ENCODE results near the gene P2RY8. TPM values are rescaled to one million over a fixed set of nuclear protein-coding genes. Genes with fewer than 3 reads are reported as not detected.
"Not testable (repeated sequence)": the region's sequence is repeated elsewhere in the genome, so short reads cannot be mapped to it uniquely, and the experiment has no call there.

The P2RY8 gene
- total RNA-seq, 1 donor from 2014 or later = 0.52 TPM

DNA sequence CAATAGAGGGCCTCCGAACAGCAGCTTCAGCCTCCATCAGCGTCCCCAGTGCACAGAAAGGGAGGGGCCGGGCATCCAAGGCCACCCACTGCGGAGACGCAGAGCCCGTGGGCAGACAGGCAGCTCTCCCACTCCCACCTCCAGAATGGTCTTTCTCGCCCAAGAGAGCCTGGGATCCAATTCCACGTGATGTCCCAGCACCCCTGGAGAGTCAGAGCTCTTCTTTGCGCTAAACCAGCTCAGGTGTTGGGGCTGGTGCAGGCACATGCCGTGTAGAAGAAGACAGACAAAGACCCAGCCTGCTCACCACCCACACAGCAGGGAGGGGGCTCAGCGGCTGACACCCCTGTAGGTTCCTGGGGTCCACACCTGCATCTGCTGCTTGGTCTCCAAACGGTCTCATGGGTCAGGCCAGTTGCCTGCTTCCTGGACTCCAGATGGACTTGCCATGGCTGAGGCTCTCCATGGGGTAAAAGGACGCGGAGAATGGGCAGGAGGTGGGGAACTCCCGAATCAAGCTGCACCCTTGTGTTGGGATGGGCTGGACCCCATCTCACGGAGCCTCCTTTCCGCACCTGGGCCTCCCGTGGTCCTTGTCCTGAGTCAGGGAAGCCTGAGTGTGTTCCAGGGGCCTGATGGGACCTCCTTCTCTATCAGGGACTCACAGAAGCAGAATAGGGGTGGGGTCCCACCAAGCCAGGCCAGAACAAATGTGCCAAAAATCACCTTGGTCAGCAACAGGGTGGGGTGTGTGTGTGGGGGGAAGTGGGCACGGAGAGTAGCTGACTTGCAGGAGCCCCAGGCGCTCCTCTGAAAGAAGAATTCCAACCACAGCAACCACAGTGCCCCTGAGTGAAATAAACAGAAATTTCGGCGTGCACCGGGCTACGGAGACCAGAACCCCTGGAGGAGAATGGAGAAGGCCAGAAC lies 72.7 kb downstream of the P2RY8 start:
- ATAC-seq = no peak

DNA sequence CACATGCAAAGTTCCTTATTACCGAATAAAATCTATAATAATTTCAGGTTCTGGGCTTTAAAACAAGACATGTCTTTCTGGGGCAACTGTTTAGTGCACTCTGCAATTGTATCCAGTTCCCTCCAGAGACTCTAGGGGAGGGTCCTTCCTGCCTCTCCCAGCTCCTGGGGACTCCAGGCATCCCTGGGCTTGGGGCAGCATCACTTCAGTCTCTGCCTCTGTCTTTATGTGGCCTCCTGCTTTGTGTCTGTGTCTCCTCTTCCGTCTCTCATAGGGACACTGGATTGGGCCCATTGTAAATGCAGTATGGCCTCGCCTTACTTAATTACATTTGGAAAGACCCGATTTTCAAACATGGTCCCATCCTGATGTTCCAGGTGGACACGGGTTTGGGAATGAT lies 73.4 kb downstream of the P2RY8 start:
- no peak for ATAC-seq

DNA sequence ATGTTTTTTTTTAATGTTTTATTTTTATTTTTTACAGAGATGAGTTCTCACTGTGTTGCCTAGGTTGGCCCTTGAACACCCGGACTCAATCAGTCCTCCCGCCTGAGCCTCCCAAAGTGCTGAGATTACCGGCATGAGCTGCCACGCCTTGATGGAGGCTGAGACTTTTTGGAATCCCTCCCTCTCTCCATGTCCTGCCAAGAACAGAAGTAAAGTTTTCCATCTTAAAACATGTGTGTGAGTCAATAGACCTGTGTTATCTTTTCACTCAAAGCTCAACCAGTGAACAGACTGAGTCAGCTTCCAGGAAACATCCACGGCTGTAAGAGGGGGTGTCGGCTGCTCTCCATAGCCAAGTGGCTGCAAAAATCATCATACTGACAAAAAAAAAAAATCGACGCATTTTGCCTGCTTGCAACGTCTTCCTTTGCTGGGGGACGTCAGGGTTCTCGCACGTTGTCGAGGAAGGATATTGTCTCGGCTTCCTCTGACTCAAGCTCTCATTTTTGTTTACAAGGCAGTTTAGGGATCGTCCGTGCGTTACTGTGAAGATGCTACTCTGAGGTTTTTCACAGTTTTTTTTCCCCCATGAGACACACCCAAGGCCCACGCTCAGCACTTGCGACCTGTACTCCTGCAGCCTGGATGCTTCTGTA lies 74.3 kb downstream of the P2RY8 start:
- peak; percentile 30 for ATAC-seq

DNA sequence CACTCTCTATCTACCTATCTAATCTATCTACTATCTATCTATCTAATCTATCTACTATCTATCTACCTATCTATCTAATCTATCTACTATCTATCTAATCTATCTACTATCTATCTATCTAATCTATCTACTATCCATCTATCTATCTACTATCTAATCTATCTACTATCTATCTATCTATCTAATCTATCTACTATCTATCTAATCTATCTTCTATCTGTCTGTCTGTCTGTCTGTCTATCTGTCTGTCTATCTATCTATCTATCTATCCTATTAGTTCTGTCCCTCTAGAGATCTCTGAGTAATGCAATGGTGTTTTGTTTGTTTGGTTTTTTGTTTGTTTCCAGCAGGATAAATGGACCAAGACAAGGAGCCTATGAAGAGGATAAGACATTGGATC lies 74.9 kb downstream of the P2RY8 start:
- no peak for ATAC-seq

DNA sequence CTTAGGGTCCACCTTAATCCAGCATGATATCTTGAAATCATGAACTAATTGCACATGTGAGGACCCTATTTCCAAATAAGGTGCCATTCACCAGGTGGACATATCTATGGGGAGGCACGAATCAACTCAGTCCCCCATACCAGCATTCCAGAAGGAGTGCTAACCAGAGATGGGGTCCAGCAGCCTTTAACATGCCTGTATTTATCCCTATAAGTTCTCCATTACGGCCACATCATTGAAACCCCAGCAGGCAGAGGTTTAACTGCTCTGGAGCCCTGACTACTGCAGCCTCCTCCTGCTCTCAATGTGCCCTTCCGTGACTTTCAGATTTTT lies 81.1 kb downstream of the P2RY8 start:
- no peak for ATAC-seq

DNA sequence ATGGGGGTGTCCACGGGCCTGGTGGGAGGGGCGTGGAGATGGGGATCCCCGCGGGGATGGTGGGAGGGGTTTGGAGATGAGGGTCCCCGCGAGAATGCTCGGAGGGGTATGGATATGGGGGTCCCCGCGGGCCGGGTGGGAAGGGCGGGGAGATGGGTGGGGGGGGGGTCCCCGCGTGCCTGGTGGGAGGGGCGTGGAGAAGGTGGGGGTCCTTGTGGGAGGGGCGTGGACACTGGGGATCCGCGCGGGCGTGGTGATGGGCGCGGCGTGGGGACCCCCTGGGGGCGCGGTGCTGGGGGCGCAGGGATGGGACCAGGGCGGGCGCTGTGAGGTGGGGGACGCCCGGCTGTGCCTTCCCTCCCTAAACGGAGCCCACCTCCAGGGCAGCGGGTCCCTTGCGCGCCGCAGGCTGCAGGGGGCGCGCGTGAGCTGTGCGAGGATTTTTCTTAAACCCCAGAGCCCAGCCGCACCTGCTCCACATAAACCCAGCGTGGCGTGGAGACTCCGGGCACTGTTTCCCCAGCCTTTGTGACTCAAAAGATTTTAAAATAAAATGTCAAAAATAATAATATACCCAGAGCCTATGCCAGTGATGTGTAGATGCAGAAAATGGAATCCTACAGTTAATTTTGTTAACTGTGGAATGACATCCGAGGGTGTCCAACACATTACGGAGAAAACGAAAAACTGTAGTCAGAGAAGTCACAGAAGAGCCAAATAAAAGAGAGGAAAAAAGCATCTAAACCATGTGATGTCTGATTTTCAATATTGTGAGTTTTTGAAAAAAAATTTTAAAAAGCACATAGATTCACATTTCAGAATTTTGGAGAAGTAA lies 82.8 kb downstream of the P2RY8 start:
- ATAC-seq = peak; percentile 33

DNA sequence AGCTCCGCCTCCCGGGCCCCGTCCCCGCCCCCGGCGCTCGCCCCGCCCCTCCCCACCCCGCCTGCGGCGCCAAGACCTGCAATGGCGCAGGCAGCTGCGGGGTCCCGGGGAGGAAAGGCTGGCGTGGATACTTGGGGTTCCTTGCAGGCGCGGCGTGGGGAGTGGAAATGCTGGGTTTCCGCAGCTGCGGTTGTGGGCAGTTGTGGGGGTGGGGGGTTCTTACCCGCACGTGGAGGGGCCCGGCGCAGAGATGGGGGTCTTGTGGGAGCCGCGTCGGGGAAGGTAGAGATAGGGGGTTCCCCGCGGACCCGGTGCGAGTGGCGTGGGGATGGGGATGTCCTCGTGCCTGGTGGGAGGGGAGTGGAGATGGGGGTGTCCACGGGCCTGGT lies 83.6 kb downstream of the P2RY8 start:
- peak; percentile 12 for ATAC-seq

DNA sequence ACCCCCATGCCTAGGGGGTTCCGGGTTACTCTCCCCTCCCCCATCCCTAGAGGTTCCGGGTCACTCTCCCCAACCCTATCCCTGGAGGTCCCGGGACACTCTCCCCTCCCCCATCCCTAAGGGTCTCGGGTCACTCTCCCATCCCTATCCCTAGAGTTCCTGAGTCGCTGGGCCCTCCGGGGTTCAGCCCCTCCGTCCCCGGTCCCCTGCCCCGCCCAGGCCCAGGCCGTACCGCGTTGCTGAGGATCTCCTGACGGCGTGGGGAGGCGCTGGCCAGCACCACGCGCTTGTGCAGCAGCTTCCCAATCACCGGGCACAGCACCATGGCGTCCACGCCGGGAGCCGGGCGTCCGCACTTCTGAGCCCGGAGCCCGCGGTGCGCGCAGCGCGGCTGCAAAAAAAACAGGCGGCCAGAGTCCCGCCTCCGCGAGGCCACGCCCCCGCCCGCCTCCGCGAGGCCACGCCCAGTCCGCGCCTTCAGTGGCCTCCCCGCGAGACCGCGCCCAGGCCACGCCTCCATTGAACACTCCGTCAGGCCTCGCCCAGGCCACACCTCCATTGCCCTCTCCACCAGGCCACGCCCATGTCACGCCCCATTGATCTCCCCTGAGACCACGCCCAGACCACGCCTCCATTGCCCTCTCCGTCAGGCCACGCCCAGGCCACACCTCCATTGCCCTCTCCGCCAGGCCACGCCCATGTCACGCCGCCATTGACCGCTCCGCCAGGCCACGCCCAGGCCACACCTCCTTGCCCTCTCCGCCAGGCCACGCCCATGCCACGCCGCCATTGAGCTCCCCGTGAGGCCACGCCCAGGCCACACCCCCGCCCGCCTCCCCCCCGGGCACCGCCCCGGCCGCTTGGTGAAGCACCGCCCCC lies 84.2 kb downstream of the P2RY8 start, which contains the start of gene ASMTL:
ASMTL (minus strand) TSS at position 394 of the 879 bp plus-strand sequence; CDS start at position 325, 69 bp downstream.
- ATAC-seq = peak; percentile 97

DNA sequence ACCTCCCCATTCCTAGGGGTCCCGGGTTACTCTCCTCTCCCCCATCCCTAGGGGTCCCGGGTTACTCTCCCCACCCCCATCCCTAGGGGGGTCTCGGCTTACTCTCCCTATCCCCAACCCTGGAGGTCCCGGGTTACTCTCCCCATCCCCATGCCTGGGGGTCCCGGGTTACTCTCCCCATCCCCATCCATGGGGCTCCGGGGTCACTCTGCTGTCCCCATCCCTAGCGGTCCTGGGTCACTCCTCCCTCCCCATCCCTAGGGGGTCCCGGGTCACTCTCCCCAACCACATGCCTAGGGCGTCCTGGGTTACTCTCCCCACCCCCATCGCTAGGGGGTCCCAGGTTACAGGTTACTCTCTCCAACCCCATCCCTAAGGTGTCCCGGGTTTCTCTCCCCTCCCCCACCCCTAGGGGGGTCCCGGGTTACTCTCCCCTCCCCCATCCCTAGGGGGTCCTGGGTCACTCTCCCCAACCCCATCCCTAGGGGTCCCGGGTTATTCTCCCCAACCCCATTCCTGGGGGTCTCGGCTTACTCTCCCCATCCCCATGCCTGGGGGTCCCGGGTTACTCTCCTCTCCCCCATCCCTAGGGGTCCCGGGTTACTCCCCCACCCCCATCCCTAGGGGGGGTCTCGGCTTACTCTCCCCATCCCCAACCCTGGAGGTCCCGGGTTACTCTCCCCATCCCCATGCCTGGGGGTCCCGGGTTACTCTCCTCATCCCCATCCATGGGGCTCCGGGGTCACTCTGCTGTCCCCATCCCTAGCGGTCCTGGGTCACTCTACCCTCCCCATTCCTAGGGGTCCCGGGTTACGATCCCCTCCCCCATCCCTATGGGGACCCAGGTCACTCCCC lies 85.1 kb downstream of the P2RY8 start:
- no peak for ATAC-seq

DNA sequence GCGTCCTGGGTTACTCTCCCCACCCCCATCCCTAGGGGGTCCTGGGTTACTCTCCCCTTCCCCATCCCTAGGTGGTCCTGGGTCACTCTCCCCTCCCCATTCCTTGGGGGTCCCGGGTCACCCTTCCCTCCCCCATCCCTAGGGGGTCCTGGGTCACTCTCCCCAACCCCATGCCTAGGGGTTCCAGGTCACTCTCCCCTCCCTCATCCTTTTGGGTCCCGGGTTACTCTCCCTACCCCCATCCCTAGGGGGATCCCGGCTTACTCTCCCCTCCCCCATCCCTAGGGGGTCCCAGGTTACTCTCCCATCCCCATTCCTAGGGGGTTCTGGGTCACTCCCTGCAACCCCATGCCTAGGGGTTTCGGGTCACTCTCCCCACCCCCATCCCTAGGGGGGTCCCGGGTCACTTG lies 85.7 kb downstream of the P2RY8 start:
- no peak for ATAC-seq

DNA sequence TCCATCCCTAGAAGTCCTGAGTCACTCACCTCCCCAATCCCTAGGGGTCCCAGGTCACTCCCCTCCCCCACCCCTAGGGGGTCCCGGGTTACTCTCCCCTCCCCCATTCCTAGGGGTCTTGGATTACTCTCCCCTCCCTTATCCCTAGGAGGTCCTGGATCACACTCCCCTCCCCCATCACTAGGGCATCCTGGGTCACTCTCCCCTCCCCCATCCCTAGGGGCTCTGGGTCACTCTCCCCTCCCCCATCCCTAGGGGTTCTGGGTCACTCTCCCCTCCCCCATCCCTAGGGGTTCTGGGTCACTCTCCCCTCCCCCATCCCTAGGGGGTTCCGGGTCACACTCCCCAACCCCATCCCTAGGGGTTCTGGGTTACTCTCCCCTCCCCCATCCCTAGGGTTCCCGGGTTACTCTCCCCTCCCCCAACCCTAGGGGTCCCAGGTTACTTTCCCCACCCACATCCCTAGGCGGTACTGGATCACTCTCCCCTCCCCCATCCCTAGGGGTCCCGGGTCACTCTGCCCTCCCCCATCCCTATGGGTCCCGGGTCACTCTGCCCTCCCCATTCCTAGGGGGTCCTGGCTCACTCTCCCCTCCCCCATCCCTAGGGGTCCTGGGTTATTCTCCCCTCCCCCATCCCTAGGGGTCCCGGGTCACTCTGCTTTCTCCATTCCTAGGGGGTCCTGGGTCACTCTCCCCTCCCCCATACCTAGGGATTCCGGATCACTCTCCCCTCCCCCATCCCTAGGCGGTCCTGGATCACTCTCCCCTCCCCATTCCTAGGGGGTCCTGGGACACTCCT lies 86.4 kb downstream of the P2RY8 start:
- ATAC-seq = no peak

DNA sequence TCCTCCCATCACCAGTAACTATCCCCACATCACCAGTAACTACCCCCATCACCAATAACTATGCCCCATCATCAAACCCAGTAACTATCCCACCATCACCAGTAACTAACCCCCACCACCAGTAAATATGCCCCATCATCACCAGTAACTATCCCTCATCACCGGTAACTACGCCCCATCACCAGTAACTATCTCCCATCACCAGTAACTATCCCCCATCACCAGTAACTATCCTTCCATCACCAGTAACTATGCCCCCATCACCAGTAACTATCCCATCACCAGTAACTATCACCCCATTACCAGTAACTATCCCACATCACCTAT lies 87.2 kb downstream of the P2RY8 start:
- ATAC-seq = no peak

DNA sequence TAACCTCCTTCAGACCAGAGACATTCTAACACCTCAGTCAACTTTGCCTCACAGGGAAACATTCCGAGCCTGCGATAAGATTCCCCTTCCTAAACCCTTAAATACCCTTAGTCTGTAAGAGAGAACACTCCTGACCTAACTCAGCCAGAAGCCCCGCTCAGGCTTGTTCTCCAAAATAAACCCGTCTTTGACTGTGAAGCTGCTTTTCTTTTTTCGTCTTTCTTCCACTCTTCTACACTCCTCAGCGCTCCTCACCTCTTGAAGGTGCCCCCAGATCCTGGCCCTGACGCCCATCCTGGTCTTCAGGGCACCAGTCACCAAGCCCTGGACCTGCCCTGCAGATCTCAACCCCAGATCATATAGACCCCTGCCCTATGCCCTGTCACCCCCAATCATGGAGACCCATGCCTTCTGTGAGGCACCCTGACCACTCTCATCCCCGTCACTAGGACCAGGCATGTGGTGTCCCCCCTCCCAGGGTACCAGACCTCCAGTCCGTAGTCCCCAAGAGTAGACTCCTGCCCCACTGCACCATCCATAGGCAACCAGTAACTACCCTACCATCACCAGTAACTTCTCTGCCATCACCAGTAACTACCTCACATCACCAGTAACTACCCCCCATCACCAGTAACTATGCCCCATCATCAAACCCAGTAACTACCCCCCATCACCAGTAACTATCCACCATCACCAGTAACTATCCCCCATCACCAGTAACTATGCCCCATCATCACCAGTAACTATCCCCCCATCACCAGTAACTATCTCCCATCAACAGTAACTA lies 87.8 kb downstream of the P2RY8 start:
- no peak for ATAC-seq

DNA sequence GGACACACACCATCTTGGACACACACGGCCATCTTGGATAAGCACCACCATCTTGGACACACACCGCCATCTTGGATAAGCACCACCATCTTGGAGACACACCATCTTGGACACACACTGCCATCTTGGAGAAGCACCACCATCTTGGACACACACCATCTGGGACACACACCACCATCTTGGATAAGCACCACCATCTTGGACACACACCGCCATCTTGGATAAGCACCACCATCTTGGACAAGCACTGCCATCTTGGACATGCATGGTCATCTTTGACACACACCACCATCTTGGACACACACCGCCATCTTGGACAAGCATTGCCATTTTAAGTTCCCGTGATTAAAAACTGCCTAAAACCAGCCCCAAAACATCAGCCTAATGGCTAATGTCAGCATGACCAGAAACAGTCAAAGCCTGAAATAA lies 88.4 kb downstream of the P2RY8 start:
- not testable (repeated sequence) for ATAC-seq

DNA sequence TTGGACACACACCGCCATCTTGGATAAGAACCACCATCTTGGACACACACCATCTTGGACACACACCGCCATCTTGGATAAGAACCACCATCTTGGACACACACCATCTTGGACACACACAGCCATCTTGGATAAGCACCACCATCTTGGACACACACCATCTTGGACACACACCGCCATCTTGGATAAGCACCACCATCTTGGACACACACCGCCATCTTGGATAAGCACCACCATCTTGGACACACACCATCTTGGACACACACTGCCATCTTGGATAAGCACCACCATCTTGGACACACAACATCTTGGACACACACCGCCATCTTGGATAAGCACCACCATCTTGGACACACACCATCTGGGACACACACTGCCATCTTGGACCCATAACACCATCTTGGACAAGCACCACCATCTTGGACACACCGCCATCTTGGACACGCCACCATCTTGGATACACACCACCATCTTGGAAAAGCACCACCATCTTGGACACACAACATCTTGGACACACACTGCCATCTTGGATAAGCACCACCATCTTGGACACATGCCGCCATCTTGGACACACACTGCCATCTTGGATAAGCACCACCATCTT lies 88.9 kb downstream of the P2RY8 start:
- ATAC-seq = not testable (repeated sequence)

DNA sequence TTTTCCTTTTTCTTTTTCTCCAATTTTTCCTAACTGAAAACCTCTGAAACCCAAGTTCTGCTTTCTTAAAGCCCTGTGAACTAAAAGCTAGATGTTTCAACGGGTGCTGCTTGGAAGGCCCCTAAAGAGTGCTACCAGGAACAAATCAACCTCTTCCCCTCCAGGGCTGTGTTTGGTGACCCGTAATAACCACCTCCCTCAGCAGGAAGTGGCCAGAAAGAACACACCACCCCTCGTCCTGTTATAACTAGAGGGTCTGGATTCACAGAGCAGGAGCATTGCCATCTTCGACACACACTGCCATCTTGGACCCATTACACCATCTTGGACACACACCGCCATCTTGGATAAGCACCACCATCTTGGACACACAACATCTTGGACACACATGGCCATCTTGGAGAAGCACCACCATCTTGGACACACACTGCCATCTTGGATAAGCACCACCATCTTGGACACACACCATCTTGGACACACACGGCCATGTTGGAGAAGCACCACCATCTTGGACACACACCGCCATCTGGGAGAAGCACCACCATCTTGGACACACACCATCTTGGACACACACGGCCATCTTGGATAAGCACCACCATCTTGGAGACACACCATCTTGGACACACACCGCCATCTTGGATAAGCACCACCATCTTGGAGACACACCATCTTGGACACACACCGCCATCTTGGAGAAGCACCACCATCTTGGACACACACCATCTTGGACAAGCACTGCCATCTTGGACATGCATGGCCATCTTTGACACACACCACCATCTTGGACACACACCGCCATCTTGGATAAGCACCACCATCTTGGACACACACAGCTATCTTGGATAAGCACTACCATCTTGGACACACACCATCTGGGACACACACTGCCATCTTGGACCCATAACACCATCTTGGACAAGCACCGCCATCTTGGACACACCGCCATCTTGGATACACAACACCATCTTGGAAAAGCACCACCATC lies 89.7 kb downstream of the P2RY8 start:
- not testable (repeated sequence) for ATAC-seq

All from esophagus mucosa (tissue), 1 donor.